CD8-positive, alpha-beta memory T cell (primary cell): Measurements from ENCODE around the gene TFB1M. TPM values are rescaled to one million over a fixed set of nuclear protein-coding genes. Genes with fewer than 3 reads are reported as not detected.

Experiments
- CTCF ChIA-PET: fragments of 350-600 bp; sonication (Branson Sonifier 250); formaldehyde crosslinking; loops from one replicate; lab custom pipeline; 2021; ENCODE audit warnings: antibody characterized with exemption; lab: Charles Lee
- POLR2A ChIA-PET: fragments of 350-600 bp; sonication (Branson Sonifier 250); formaldehyde crosslinking; loops from one replicate; lab custom pipeline; 2021; ENCODE audit warnings: antibody characterized with exemption; lab: Charles Lee
- DNase-seq, 5 donors: peaks; one replicate each; pipeline versions ENCODE4 v3.0.0 to v3.0.0-alpha.2; 2020 to 2022; ENCODE audit warnings: mixed read lengths in 1 of 5
- H3K27ac ChIP-seq: one replicate; pipeline ENCODE4 v1.7.0; 2013; ENCODE audit warnings: low read depth, mild to moderate bottlenecking, low read length, moderate library complexity
- H3K27me3 ChIP-seq: 2 replicates; pipeline ENCODE4 v1.7.0; 2013; ENCODE audit warnings: low read length, mild to moderate bottlenecking; ENCODE audit not compliant: insufficient read depth, poor library complexity, severe bottlenecking
- H3K36me3 ChIP-seq: 2 replicates; pipeline ENCODE4 v1.7.0; 2013; ENCODE audit warnings: mild to moderate bottlenecking, low read length, moderate library complexity; ENCODE audit not compliant: insufficient read depth
- H3K4me1 ChIP-seq: 2 replicates; pipeline ENCODE4 v1.7.0; 2013; ENCODE audit warnings: mild to moderate bottlenecking, low read length, moderate library complexity; ENCODE audit not compliant: insufficient read depth
- H3K4me3 ChIP-seq: 2 replicates; pipeline ENCODE4 v1.7.0; 2013; ENCODE audit warnings: mild to moderate bottlenecking, low read length
- H3K9me3 ChIP-seq: 2 replicates; pipeline ENCODE4 v1.7.0; 2013; ENCODE audit warnings: mild to moderate bottlenecking, low read length
- H3K27ac Mint-ChIP-seq, 8 donors: one replicate each; pipeline ENCODE4 v1.8.0; 2020 to 2021; ENCODE audit warnings: mixed read lengths in 8 of 8, mild to moderate bottlenecking in 6 of 8, inconsistent platforms in 3 of 8, moderate library complexity in 3 of 8
- H3K27me3 Mint-ChIP-seq, 2 donors: one replicate each; pipeline ENCODE4 v1.8.0; 2020 to 2021; ENCODE audit warnings: mixed read lengths in 2 of 2, mild to moderate bottlenecking in 1 of 2, moderate library complexity in 1 of 2
- H3K36me3 Mint-ChIP-seq, 3 donors: one replicate each; pipeline ENCODE4 v1.8.0; 2020 to 2021; ENCODE audit warnings: mixed read lengths in 3 of 3, inconsistent platforms in 1 of 3, mild to moderate bottlenecking in 1 of 3
- H3K4me1 Mint-ChIP-seq, 3 donors: one replicate each; pipeline ENCODE4 v1.8.0; 2020 to 2021; ENCODE audit warnings: mixed read lengths in 3 of 3, inconsistent platforms in 1 of 3, mild to moderate bottlenecking in 1 of 3
- H3K4me3 Mint-ChIP-seq, 7 donors: one replicate each; pipeline ENCODE4 v1.8.0; 2020 to 2021; ENCODE audit warnings: mixed read lengths in 7 of 7, mild to moderate bottlenecking in 6 of 7, moderate library complexity in 4 of 7, inconsistent platforms in 2 of 7
- H3K9me3 Mint-ChIP-seq, 5 donors: one replicate each; pipeline ENCODE4 v1.8.0; 2020 to 2022; ENCODE audit warnings: mixed read lengths in 5 of 5, mild to moderate bottlenecking in 3 of 5, moderate library complexity in 2 of 5, inconsistent platforms in 1 of 5
- polyA plus RNA-seq: library from polyadenylated mRNA; unstranded; fragments of 300-500 nt; fragmentation: Illumina TruSeq; gene quantifications from one replicate; pipeline ENCODE4 v1.2.3, GENCODE V29; 2021
- total RNA-seq, 2 experiments: library from RNA; stranded (reverse); gene quantifications; one replicate each; pipeline ENCODE4 v1.2.3, GENCODE V29; 2021

The TFB1M gene
- total and polyA plus RNA-seq, 3 experiments from 2014 or later = 13.2 to 40.8 (median 37.7) TPM

GRCh38 chr6:155311086-155311485, 3.2 kb downstream of the TFB1M start:
- H3K36me3 Mint-ChIP-seq = peaks cover 0 to 57% (median 9%) of the 10 kb centered on the region in 3 donors
- POLR2A ChIA-PET = no interaction called here
- no peak overlapping the region for H3K4me3 Mint-ChIP-seq

GRCh38 chr6:155310596-155310995, 3.7 kb downstream of the TFB1M start:
- H3K4me3 Mint-ChIP-seq = no peak overlapping the region
- CTCF ChIA-PET = no interaction called here
- peaks cover 0 to 62% (median 9%) of the 10 kb centered on the region in 3 donors for H3K36me3 Mint-ChIP-seq
- H3K27ac ChIP-seq = no peak overlapping the region
- peaks cover 39 to 89% (median 74%) of the 10 kb centered on the region in 3 donors for H3K4me1 Mint-ChIP-seq
- H3K27ac Mint-ChIP-seq = peak overlapping the region in 4 of 8 donors; percentile 10 to 65 (median 24)
- H3K27me3 Mint-ChIP-seq = no peaks in the 10 kb centered on the region
- no peaks in the 10 kb centered on the region for H3K9me3 ChIP-seq
- no peak overlapping the region for H3K4me3 ChIP-seq
- no peaks in the 10 kb centered on the region for H3K9me3 Mint-ChIP-seq
- no peak for DNase-seq
- H3K36me3 ChIP-seq = peaks cover 4% of the 10 kb centered on the region
- H3K4me1 ChIP-seq = peaks cover 20% of the 10 kb centered on the region
- POLR2A ChIA-PET = no interaction called here
- no peaks in the 10 kb centered on the region for H3K27me3 ChIP-seq

More at GRCh38 chr6:155311086-155311485, 3.2 kb downstream of the TFB1M start:
- Histone ChIP-seq H3K27ac (no peak overlapping the region), H3K36me3 (peaks cover 4% of the 10 kb centered on the region), H3K27me3 (no peaks in the 10 kb centered on the region), H3K9me3 (no peaks in the 10 kb centered on the region), H3K4me1 (peaks cover 20% of the 10 kb centered on the region), H3K4me3 (no peak overlapping the region)
- Mint-ChIP-seq H3K27ac (peak overlapping the region in 3 of 8 donors; percentile 18 to 53 (median 24)), H3K4me1 (peaks cover 36 to 85% (median 73%) of the 10 kb centered on the region in 3 donors), H3K27me3 (no peaks in the 10 kb centered on the region), H3K9me3 (no peaks in the 10 kb centered on the region)
- CTCF ChIA-PET = no interaction called here
- no peak for DNase-seq

GRCh38 chr6:155309150-155309549, 5.1 kb downstream of the TFB1M start:
- Mint-ChIP-seq H3K4me3 (peak overlapping the region in 1 of 7 donors; percentile 30), H3K4me1 (peaks cover 33 to 79% (median 71%) of the 10 kb centered on the region in 3 donors), H3K27ac (peak overlapping the region in 6 of 8 donors; percentile 1 to 78 (median 39)), H3K27me3 (no peaks in the 10 kb centered on the region), H3K36me3 (peaks cover 4 to 61% (median 12%) of the 10 kb centered on the region in 3 donors), H3K9me3 (no peaks in the 10 kb centered on the region)
- Histone ChIP-seq H3K4me3 (no peak overlapping the region), H3K36me3 (peaks cover 4% of the 10 kb centered on the region), H3K9me3 (no peaks in the 10 kb centered on the region), H3K27ac (no peak overlapping the region), H3K4me1 (peaks cover 12% of the 10 kb centered on the region), H3K27me3 (no peaks in the 10 kb centered on the region)
- CTCF ChIA-PET = no interaction called here
- POLR2A ChIA-PET = no interaction called here
- DNase-seq = no peak

- no peak overlapping the region for H3K4me3 Mint-ChIP-seq
- CTCF ChIA-PET = interaction anchor here (0.7 kb wide), 1 partner anchor 73 kb away, joined by 3 read pairs; no protein-coding TSS in a partner anchor
- no peaks in the 10 kb centered on the region for H3K9me3 ChIP-seq
- peaks cover 4% of the 10 kb centered on the region for H3K4me1 ChIP-seq
- H3K36me3 Mint-ChIP-seq = peaks cover 4 to 68% (median 12%) of the 10 kb centered on the region in 3 donors
- H3K27me3 Mint-ChIP-seq = no peaks in the 10 kb centered on the region
- no peaks in the 10 kb centered on the region for H3K9me3 Mint-ChIP-seq
- DNase-seq = no peak
- no peak overlapping the region for H3K4me3 ChIP-seq
- peak overlapping the region in 3 of 8 donors; percentile 15 to 19 (median 18) for H3K27ac Mint-ChIP-seq
- peaks cover 4% of the 10 kb centered on the region for H3K36me3 ChIP-seq
- no peak overlapping the region for H3K27ac ChIP-seq
- no peaks in the 10 kb centered on the region for H3K27me3 ChIP-seq
- POLR2A ChIA-PET = no interaction called here
- peaks cover 17 to 58% (median 53%) of the 10 kb centered on the region in 3 donors for H3K4me1 Mint-ChIP-seq
These were observed 7.3 kb downstream of the TFB1M start for GRCh38 chr6:155306958-155307357.

- Histone ChIP-seq H3K9me3 (no peaks in the 10 kb centered on the region), H3K4me3 (no peak overlapping the region), H3K27me3 (no peaks in the 10 kb centered on the region), H3K27ac (no peak overlapping the region), H3K4me1 (no peaks in the 10 kb centered on the region), H3K36me3 (no peaks in the 10 kb centered on the region)
- no peaks in the 10 kb centered on the region for H3K27me3 Mint-ChIP-seq
- no peak for DNase-seq
- ChIA-PET POLR2A (no interaction called here), CTCF (no interaction called here)
- H3K27ac Mint-ChIP-seq = no peak overlapping the region
- H3K4me1 Mint-ChIP-seq = peaks cover 16 to 45% (median 29%) of the 10 kb centered on the region in 3 donors
- no peak overlapping the region for H3K4me3 Mint-ChIP-seq
- H3K9me3 Mint-ChIP-seq = no peaks in the 10 kb centered on the region
- peaks cover 4 to 67% (median 12%) of the 10 kb centered on the region in 3 donors for H3K36me3 Mint-ChIP-seq
These were observed 10.9 kb downstream of the TFB1M start for GRCh38 chr6:155303361-155303870.

- H3K27ac ChIP-seq = no peak overlapping the region
- H3K27me3 ChIP-seq = no peaks in the 10 kb centered on the region
- Mint-ChIP-seq H3K27me3 (no peaks in the 10 kb centered on the region), H3K4me3 (no peak overlapping the region), H3K4me1 (peaks cover 13 to 31% (median 14%) of the 10 kb centered on the region in 3 donors), H3K9me3 (no peaks in the 10 kb centered on the region), H3K36me3 (peaks cover 4 to 67% (median 17%) of the 10 kb centered on the region in 3 donors), H3K27ac (no peak overlapping the region)
- H3K4me3 ChIP-seq = no peak overlapping the region
- ChIA-PET POLR2A (no interaction called here), CTCF (interaction anchor here (1.3 kb wide), 1 partner anchor 18 kb away, joined by 3 read pairs; no protein-coding TSS in a partner anchor)
- no peaks in the 10 kb centered on the region for H3K9me3 ChIP-seq
- H3K4me1 ChIP-seq = no peaks in the 10 kb centered on the region
- DNase-seq = no peak
- H3K36me3 ChIP-seq = no peaks in the 10 kb centered on the region
These were observed 12.4 kb downstream of the TFB1M start for GRCh38 chr6:155301867-155302266.

- CTCF ChIA-PET = no interaction called here
- Histone ChIP-seq H3K4me1 (no peaks in the 10 kb centered on the region), H3K9me3 (no peaks in the 10 kb centered on the region), H3K27me3 (no peaks in the 10 kb centered on the region), H3K27ac (no peak overlapping the region), H3K4me3 (no peak overlapping the region), H3K36me3 (peaks cover 6% of the 10 kb centered on the region)
- no peaks in the 10 kb centered on the region for H3K27me3 Mint-ChIP-seq
- DNase-seq = no peak
- peak overlapping the region in 3 of 8 donors; percentile 7 to 31 (median 26) for H3K27ac Mint-ChIP-seq
- H3K4me1 Mint-ChIP-seq = peaks cover 3 to 25% (median 8%) of the 10 kb centered on the region in 3 donors
- POLR2A ChIA-PET = no interaction called here
- peaks cover 0 to 67% (median 25%) of the 10 kb centered on the region in 3 donors for H3K36me3 Mint-ChIP-seq
- H3K4me3 Mint-ChIP-seq = no peak overlapping the region
- no peaks in the 10 kb centered on the region for H3K9me3 Mint-ChIP-seq
These were observed 16.6 kb downstream of the TFB1M start for GRCh38 chr6:155297669-155298068.

GRCh38 chr6:155292711-155293110, 21.6 kb downstream of the TFB1M start:
- no peak overlapping the region for H3K27ac ChIP-seq
- DNase-seq = no peak
- no peaks in the 10 kb centered on the region for H3K4me1 ChIP-seq
- no peak overlapping the region for H3K4me3 Mint-ChIP-seq
- H3K36me3 ChIP-seq = peaks cover 21% of the 10 kb centered on the region
- H3K27me3 ChIP-seq = no peaks in the 10 kb centered on the region
- ChIA-PET CTCF (no interaction called here), POLR2A (no interaction called here)
- H3K27ac Mint-ChIP-seq = peak overlapping the region in 3 of 8 donors; percentile 25 to 74 (median 44)
- no peaks in the 10 kb centered on the region for H3K9me3 Mint-ChIP-seq
- no peaks in the 10 kb centered on the region for H3K9me3 ChIP-seq
- peaks cover 11 to 20% (median 13%) of the 10 kb centered on the region in 3 donors for H3K4me1 Mint-ChIP-seq
- no peak overlapping the region for H3K4me3 ChIP-seq
- peaks cover 0 to 83% (median 28%) of the 10 kb centered on the region in 3 donors for H3K36me3 Mint-ChIP-seq
- H3K27me3 Mint-ChIP-seq = no peaks in the 10 kb centered on the region
